Caco-2 (cell line): ENCODE data around the gene UROS. TPM values are rescaled to one million over a fixed set of nuclear protein-coding genes. Genes with fewer than 3 reads are reported as not detected.

ENCODE experiments used
- BruUV-seq: library from RNA; stranded (reverse); fragments of 400-500 nt; replicated peaks from 2 replicates; lab custom pipeline; 2021; lab: Mats Ljungman, UMichigan
- CTCF ChIA-PET: fragments of 300-600 bp; sonication (Branson Sonifier 250); formaldehyde crosslinking; loops from one replicate; lab custom pipeline; 2022; ENCODE audit warnings: antibody characterized with exemption; lab: Charles Lee
- POLR2A ChIA-PET: fragments of 300-600 bp; sonication (Branson Sonifier 250); formaldehyde crosslinking; loops from one replicate; lab custom pipeline; 2022; ENCODE audit warnings: antibody characterized with exemption; lab: Charles Lee
- DNase-seq, 2 experiments: peaks; one replicate each; pipeline versions ENCODE4 v3.0.0 to v3.0.0-alpha.2; 2020 to 2022
- H3K27me3 ChIP-seq: replicated peaks from 2 replicates; pipeline ENCODE4 v1.6.0; 2011; ENCODE audit warnings: low read length; ENCODE audit not compliant: control insufficient read depth, insufficient read depth
- H3K36me3 ChIP-seq: 2 replicates; pipeline ENCODE4 v1.5.1; 2011; ENCODE audit warnings: low read length; ENCODE audit not compliant: control insufficient read depth, insufficient read depth
- H3K4me1 ChIP-seq: fragments of 250-450 bp; sonication (Bioruptor Pico); 2 replicates; pipeline ENCODE4 v1.5.1; 2020; ENCODE audit warnings: mild to moderate bottlenecking
- H3K4me3 ChIP-seq: 2 replicates; pipeline ENCODE4 v1.5.1; 2011; ENCODE audit warnings: low read depth, mild to moderate bottlenecking, control low read depth, low read length
- H3K9me3 ChIP-seq: fragments of 250-450 bp; sonication (Bioruptor Pico); 2 replicates; pipeline ENCODE4 v1.5.1; 2020; ENCODE audit warnings: mild to moderate bottlenecking, moderate library complexity
- H3K27ac Mint-ChIP-seq: one replicate; pipeline ENCODE4 v1.8.0; 2022; ENCODE audit warnings: mixed read lengths; ENCODE audit not compliant: unreplicated experiment
- H3K27me3 Mint-ChIP-seq: one replicate; pipeline ENCODE4 v1.8.0; 2022; ENCODE audit warnings: mixed read lengths; ENCODE audit not compliant: insufficient read depth, unreplicated experiment
- H3K36me3 Mint-ChIP-seq: one replicate; pipeline ENCODE4 v1.8.0; 2022; ENCODE audit warnings: mild to moderate bottlenecking, mixed read lengths; ENCODE audit not compliant: insufficient read depth, unreplicated experiment
- H3K4me1 Mint-ChIP-seq: one replicate; pipeline ENCODE4 v1.8.0; 2022; ENCODE audit warnings: low read depth, mixed read lengths; ENCODE audit not compliant: unreplicated experiment
- H3K4me3 Mint-ChIP-seq: one replicate; pipeline ENCODE4 v1.8.0; 2022; ENCODE audit warnings: mild to moderate bottlenecking, moderate library complexity, mixed read lengths; ENCODE audit not compliant: unreplicated experiment
- H3K9me3 Mint-ChIP-seq: one replicate; pipeline ENCODE4 v1.8.0; 2022; ENCODE audit warnings: mixed read lengths; ENCODE audit not compliant: unreplicated experiment
- intact Hi-C: fragments of 100-400 bp; cut with micrococcal nuclease; formaldehyde crosslinking; loops from one replicate; pipeline ENCODE4 v1.10.0; 2022; ENCODE audit not compliant: unreplicated experiment
- total RNA-seq: library from RNA; stranded (reverse); gene quantifications from 2 replicates; pipeline ENCODE4 v1.2.3, GENCODE V29; 2022
- TF ChIP-seq, protein P1 (sequence below), 2 experiments: fragments of 200-600 bp in 1 of 2; IDR thresholded peaks; 1 replicate in 1 of 2; 2 replicates in 1 of 2; pipeline versions ENCODE4 v1.5.1 to v1.8.0; 2011 to 2022; ENCODE audit warnings: antibody characterized with exemption in 1 of 2, control low read depth in 1 of 2, inconsistent platforms in 1 of 2, low read depth in 1 of 2, low read length in 1 of 2, mild to moderate bottlenecking in 1 of 2, moderate library complexity in 1 of 2; ENCODE audit not compliant: insufficient read depth in 1 of 2, severe bottlenecking in 1 of 2, unreplicated experiment in 1 of 2

Gene UROS
- total RNA-seq, 1 experiment from 2014 or later: 53.4 TPM

GRCh38 chr10:125797994-125798662 lies 24.9 kb downstream of the UROS start:
- ChIA-PET CTCF (no interaction called here), POLR2A (no interaction called here)
- Mint-ChIP-seq H3K27ac (no peak overlapping the region), H3K4me3 (no peak overlapping the region), H3K36me3 (peaks cover 9% of the 10 kb centered on the region), H3K27me3 (no peaks in the 10 kb centered on the region), H3K4me1 (no peaks in the 10 kb centered on the region), H3K9me3 (no peaks in the 10 kb centered on the region)
- H3K27me3 ChIP-seq: no peaks in the 10 kb centered on the region
- H3K9me3 ChIP-seq: no peaks in the 10 kb centered on the region
- TF ChIP-seq, protein P1, sequence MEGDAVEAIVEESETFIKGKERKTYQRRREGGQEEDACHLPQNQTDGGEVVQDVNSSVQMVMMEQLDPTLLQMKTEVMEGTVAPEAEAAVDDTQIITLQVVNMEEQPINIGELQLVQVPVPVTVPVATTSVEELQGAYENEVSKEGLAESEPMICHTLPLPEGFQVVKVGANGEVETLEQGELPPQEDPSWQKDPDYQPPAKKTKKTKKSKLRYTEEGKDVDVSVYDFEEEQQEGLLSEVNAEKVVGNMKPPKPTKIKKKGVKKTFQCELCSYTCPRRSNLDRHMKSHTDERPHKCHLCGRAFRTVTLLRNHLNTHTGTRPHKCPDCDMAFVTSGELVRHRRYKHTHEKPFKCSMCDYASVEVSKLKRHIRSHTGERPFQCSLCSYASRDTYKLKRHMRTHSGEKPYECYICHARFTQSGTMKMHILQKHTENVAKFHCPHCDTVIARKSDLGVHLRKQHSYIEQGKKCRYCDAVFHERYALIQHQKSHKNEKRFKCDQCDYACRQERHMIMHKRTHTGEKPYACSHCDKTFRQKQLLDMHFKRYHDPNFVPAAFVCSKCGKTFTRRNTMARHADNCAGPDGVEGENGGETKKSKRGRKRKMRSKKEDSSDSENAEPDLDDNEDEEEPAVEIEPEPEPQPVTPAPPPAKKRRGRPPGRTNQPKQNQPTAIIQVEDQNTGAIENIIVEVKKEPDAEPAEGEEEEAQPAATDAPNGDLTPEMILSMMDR (IDR thresholded peaks at IDR 0.05; ENCODE audit: insufficient read depth in 1 of 2, low read depth in 1 of 2, low read length in 1 of 2, severe bottlenecking in 1 of 2, unreplicated experiment in 1 of 2): no peak
- H3K4me3 ChIP-seq: no peak overlapping the region
- DNase-seq: no peak
- intact Hi-C loops: no loop called here
- H3K36me3 ChIP-seq: no peaks in the 10 kb centered on the region; the same call in 1 of the 2 replicates
- no TSS peak for BruUV-seq
- no peaks in the 10 kb centered on the region for H3K4me1 ChIP-seq

DNA sequence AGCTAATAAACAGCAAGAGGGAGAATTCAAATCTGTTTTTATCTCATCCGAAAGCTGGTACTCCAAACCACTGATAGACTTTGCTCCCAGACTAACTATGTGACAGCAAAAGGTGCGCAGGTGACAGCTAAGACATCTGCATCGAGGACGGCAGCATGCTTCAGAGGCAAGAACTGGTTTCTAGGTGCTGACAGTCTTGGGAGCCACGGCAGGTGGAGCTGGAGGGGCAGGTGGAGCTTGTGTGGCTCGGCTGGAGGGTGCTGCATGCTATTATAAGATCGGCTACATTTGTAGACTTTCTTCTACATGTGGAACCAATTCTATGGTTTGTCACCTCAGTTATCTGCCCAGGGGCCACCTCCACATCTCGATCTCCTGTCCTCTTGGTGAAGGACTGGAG lies 25.6 kb downstream of the UROS start:
- intact Hi-C loops: no loop called here
- H3K9me3 Mint-ChIP-seq: no peaks in the 10 kb centered on the region
- no peak overlapping the region for H3K4me3 Mint-ChIP-seq
- DNase-seq: no peak
- no peak overlapping the region for H3K27ac Mint-ChIP-seq
- Histone ChIP-seq H3K36me3 (no peaks in the 10 kb centered on the region; the same call in 1 of the 2 replicates), H3K4me3 (no peak overlapping the region), H3K4me1 (no peaks in the 10 kb centered on the region), H3K27me3 (no peaks in the 10 kb centered on the region), H3K9me3 (no peaks in the 10 kb centered on the region)
- H3K27me3 Mint-ChIP-seq: no peaks in the 10 kb centered on the region
- BruUV-seq: no TSS peak
- ChIA-PET CTCF (interaction anchor here (0.6 kb wide), 1 partner anchor 680 kb away, joined by 4 read pairs; no protein-coding TSS in a partner anchor), POLR2A (no interaction called here)
- TF ChIP-seq, protein P1 (IDR thresholded peaks at IDR 0.05; ENCODE audit: insufficient read depth in 1 of 2, low read depth in 1 of 2, low read length in 1 of 2, severe bottlenecking in 1 of 2, unreplicated experiment in 1 of 2): no peak
- peaks cover 9% of the 10 kb centered on the region for H3K36me3 Mint-ChIP-seq
- H3K4me1 Mint-ChIP-seq: peaks cover 4% of the 10 kb centered on the region

- intact Hi-C loops: no loop called here
- no peak overlapping the region for H3K4me3 ChIP-seq
- TF ChIP-seq, protein P1 (IDR thresholded peaks at IDR 0.05; ENCODE audit: insufficient read depth in 1 of 2, low read depth in 1 of 2, low read length in 1 of 2, severe bottlenecking in 1 of 2, unreplicated experiment in 1 of 2): no peak
- ChIA-PET CTCF (interaction anchor here (0.5 kb wide), 1 partner anchor 11 kb away, joined by 4 read pairs; no protein-coding TSS in a partner anchor), POLR2A (no interaction called here)
- Mint-ChIP-seq H3K4me1 (peaks cover 7% of the 10 kb centered on the region), H3K27me3 (no peaks in the 10 kb centered on the region), H3K27ac (no peak overlapping the region), H3K36me3 (peaks cover 6% of the 10 kb centered on the region), H3K4me3 (no peak overlapping the region), H3K9me3 (no peaks in the 10 kb centered on the region)
- no peaks in the 10 kb centered on the region for H3K4me1 ChIP-seq
- no peaks in the 10 kb centered on the region for H3K27me3 ChIP-seq
- no TSS peak for BruUV-seq
- no peaks in the 10 kb centered on the region for H3K9me3 ChIP-seq
- H3K36me3 ChIP-seq: no peaks in the 10 kb centered on the region; the same call in 1 of the 2 replicates
- DNase-seq: no peak
Observed at GRCh38 chr10:125795637-125796190, 27.3 kb downstream of the UROS start.
